Trophoblast cell (in vitro differentiated cells and primary cell): Measurements from ENCODE around the gene HSD17B4.

Experiments
- DNase-seq, 2 donors: peaks; one replicate each; pipeline ENCODE4 v3.0.0-alpha.2; 2016
- H2AFZ ChIP-seq: 2 replicates; pipeline ENCODE4 v1.6.1; 2013; ENCODE audit warnings: low read length, moderate library complexity, mild to moderate bottlenecking; ENCODE audit not compliant: insufficient read depth, poor library complexity
- H2AK5ac ChIP-seq: 2 replicates; pipeline ENCODE4 v1.6.1; 2013; ENCODE audit warnings: mild to moderate bottlenecking, low read length
- H2BK120ac ChIP-seq: 2 replicates; pipeline ENCODE4 v1.6.1; 2013; ENCODE audit warnings: low read length, mild to moderate bottlenecking, moderate library complexity; ENCODE audit not compliant: insufficient read depth, poor library complexity
- H2BK12ac ChIP-seq: 2 replicates; pipeline ENCODE4 v1.6.1; 2013; ENCODE audit warnings: mild to moderate bottlenecking, low read length, moderate library complexity
- H2BK5ac ChIP-seq: 2 replicates; pipeline ENCODE4 v1.6.1; 2013; ENCODE audit warnings: low read length, low read depth, moderate library complexity, mild to moderate bottlenecking; ENCODE audit not compliant: poor library complexity
- H3K14ac ChIP-seq: 2 replicates; pipeline ENCODE4 v1.6.1; 2013; ENCODE audit warnings: mild to moderate bottlenecking, low read length
- H3K18ac ChIP-seq: 2 replicates; pipeline ENCODE4 v1.6.1; 2013; ENCODE audit warnings: mild to moderate bottlenecking, low read length
- H3K23ac ChIP-seq: 2 replicates; pipeline ENCODE4 v1.6.1; 2013; ENCODE audit warnings: low read length
- H3K27ac ChIP-seq: 2 replicates; pipeline ENCODE4 v1.5.1; 2013; ENCODE audit warnings: low read depth, mild to moderate bottlenecking, inconsistent platforms, low read length, moderate library complexity
- H3K27me3 ChIP-seq: 2 replicates; pipeline ENCODE4 v1.6.1; 2013; ENCODE audit warnings: inconsistent platforms, mild to moderate bottlenecking, low read length, moderate library complexity; ENCODE audit not compliant: insufficient read depth
- H3K36me3 ChIP-seq, 2 experiments: 1 replicate in 1 of 2; 2 replicates in 1 of 2; pipeline ENCODE4 v1.6.1; 2013; ENCODE audit warnings: low read length in 2 of 2, mild to moderate bottlenecking in 2 of 2, moderate library complexity in 1 of 2; ENCODE audit not compliant: insufficient read depth in 2 of 2, control insufficient read depth in 1 of 2
- H3K4ac ChIP-seq: 2 replicates; pipeline ENCODE4 v1.6.1; 2013; ENCODE audit warnings: low read depth, mild to moderate bottlenecking, low read length, moderate library complexity
- H3K4me1 ChIP-seq, 2 experiments: 1 replicate in 1 of 2; 2 replicates in 1 of 2; pipeline ENCODE4 v1.6.1; 2013; ENCODE audit warnings: low read length in 2 of 2, mild to moderate bottlenecking in 2 of 2, moderate library complexity in 1 of 2; ENCODE audit not compliant: insufficient read depth in 2 of 2, control insufficient read depth in 1 of 2
- H3K4me2 ChIP-seq: 2 replicates; pipeline ENCODE4 v1.6.1; 2013; ENCODE audit warnings: inconsistent platforms, mild to moderate bottlenecking, low read length, moderate library complexity
- H3K4me3 ChIP-seq: 2 replicates; pipeline ENCODE4 v1.5.1; 2013; ENCODE audit warnings: mild to moderate bottlenecking, low read depth, low read length, inconsistent platforms
- H3K79me1 ChIP-seq: one replicate; pipeline ENCODE4 v1.6.1; 2013; ENCODE audit warnings: low read length
- H3K79me2 ChIP-seq: 2 replicates; pipeline ENCODE4 v1.6.1; 2013; ENCODE audit warnings: low read length, mild to moderate bottlenecking; ENCODE audit not compliant: control insufficient read depth, insufficient read depth, poor library complexity
- H3K9ac ChIP-seq: 2 replicates; pipeline ENCODE4 v1.6.1; 2013; ENCODE audit warnings: mild to moderate bottlenecking, low read length
- H3K9me3 ChIP-seq: 2 replicates; pipeline ENCODE4 v1.6.1; 2013; ENCODE audit warnings: low read depth, mild to moderate bottlenecking, control low read depth, inconsistent platforms, low read length; ENCODE audit not compliant: insufficient read depth
- H4K12ac ChIP-seq: 2 replicates; pipeline ENCODE4 v1.6.1; 2013; ENCODE audit warnings: low read depth, mild to moderate bottlenecking, low read length, moderate library complexity
- H4K8ac ChIP-seq: 2 replicates; pipeline ENCODE4 v1.6.1; 2013; ENCODE audit warnings: low read depth, mild to moderate bottlenecking, low read length, moderate library complexity
- H4K91ac ChIP-seq: one replicate; pipeline ENCODE4 v1.6.1; 2013; ENCODE audit warnings: low read depth, mild to moderate bottlenecking, low read length, moderate library complexity
- WGBS: extraction: QIAGEN DNeasy Blood & Tissue Kit; methylation state at CpG from one replicate; pipeline ENCODE4 v1.1.7; 2013; ENCODE audit warnings: missing lambda C conversion rate; ENCODE audit not compliant: insufficient read length, insufficient coverage; ENCODE audit errors: extremely low coverage; 5-methylcytosine and 5-hydroxymethylcytosine counted together

Gene HSD17B4

DNA sequence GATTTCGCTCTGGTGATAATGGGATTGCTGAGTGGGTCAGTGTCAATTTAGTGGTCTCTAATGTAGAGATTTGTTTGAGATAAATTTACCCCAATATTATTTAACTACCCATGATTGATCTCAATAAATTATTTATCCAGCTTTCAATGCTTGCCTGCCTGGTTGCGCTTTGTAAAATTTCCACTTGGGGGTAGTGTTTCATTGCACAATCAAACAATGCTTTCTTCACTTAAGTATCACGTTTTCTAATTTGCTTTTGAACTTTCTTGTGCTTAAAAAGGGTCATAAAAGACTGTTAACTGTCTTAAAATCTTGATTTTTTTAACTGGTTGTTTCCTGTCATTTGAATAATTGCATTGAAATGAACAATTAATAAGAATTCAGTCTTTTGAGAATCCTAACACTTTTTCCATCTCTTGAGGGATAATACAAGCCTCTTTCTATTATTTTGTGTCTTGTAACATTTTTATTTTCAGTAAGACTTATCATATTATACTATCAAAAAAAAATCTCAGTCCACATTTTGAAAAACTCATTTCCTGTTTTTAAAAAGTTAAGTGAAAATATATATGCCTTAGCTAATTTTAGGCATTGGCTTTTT is 18.7 kb downstream of the HSD17B4 start:
- Histone ChIP-seq H4K8ac (no peak overlapping the region), H3K4me3 (no peak overlapping the region), H2BK120ac (no peak overlapping the region), H2AK5ac (no peak overlapping the region), H2AFZ (no peak overlapping the region), H3K4me1 (no peaks in the 10 kb centered on the region), H3K9me3 (no peaks in the 10 kb centered on the region), H3K9ac (no peak overlapping the region), H3K27me3 (no peaks in the 10 kb centered on the region), H4K12ac (no peak overlapping the region), H3K4me2 (no peak overlapping the region), H4K91ac (no peak overlapping the region), H2BK12ac (no peak overlapping the region), H3K4ac (no peak overlapping the region), H3K27ac (no peak overlapping the region), H3K23ac (no peak overlapping the region), H3K79me1 (no peaks in the 10 kb centered on the region), H2BK5ac (no peak overlapping the region), H3K36me3 (peaks cover 0 to 2% of the 10 kb centered on the region in 2 experiments), H3K18ac (no peak overlapping the region), H3K14ac (no peak overlapping the region), H3K79me2 (no peaks in the 10 kb centered on the region)
- WGBS: no CpG with 5 or more reads among the region's 3 CpGs
- DNase-seq: peak in 1 of 2 donors; percentile 45

- Histone ChIP-seq H3K4me1 (no peaks in the 10 kb centered on the region), H3K14ac (no peak overlapping the region), H2BK120ac (no peak overlapping the region), H3K4me3 (no peak overlapping the region), H3K9ac (no peak overlapping the region), H3K9me3 (no peaks in the 10 kb centered on the region), H3K79me2 (no peaks in the 10 kb centered on the region), H4K91ac (no peak overlapping the region), H3K27ac (no peak overlapping the region), H3K79me1 (no peaks in the 10 kb centered on the region), H3K36me3 (peaks cover 0 to 2% of the 10 kb centered on the region in 2 experiments), H4K12ac (no peak overlapping the region), H3K4ac (no peak overlapping the region), H3K4me2 (no peak overlapping the region), H3K27me3 (no peaks in the 10 kb centered on the region), H2AFZ (no peak overlapping the region), H4K8ac (no peak overlapping the region), H3K18ac (no peak overlapping the region), H2BK5ac (no peak overlapping the region), H3K23ac (no peak overlapping the region), H2AK5ac (no peak overlapping the region), H2BK12ac (no peak overlapping the region)
- WGBS: no CpG with 5 or more reads among the region's 1 CpG
- no peak for DNase-seq
These were observed 20.9 kb downstream of the HSD17B4 start for GRCh38 chr5:119473241-119473640.

GRCh38 chr5:119476341-119476740 is 24.0 kb downstream of the HSD17B4 start:
- WGBS: no CpG with 5 or more reads among the region's 1 CpG
- no peak overlapping the region for H3K18ac ChIP-seq

GRCh38 chr5:119478781-119479180 is 26.5 kb downstream of the HSD17B4 start:
- Histone ChIP-seq H3K14ac (no peak overlapping the region), H3K27ac (no peak overlapping the region), H4K12ac (no peak overlapping the region), H2AFZ (no peak overlapping the region), H3K18ac (no peak overlapping the region), H3K9ac (no peak overlapping the region), H2AK5ac (no peak overlapping the region), H4K91ac (no peak overlapping the region), H3K4me2 (no peak overlapping the region), H4K8ac (no peak overlapping the region), H3K27me3 (no peaks in the 10 kb centered on the region), H3K79me1 (no peaks in the 10 kb centered on the region), H3K79me2 (no peaks in the 10 kb centered on the region), H3K4me3 (no peak overlapping the region), H3K36me3 (no peaks in the 10 kb centered on the region), H3K9me3 (no peaks in the 10 kb centered on the region), H2BK120ac (no peak overlapping the region), H3K4me1 (no peaks in the 10 kb centered on the region), H2BK12ac (no peak overlapping the region), H3K4ac (no peak overlapping the region), H2BK5ac (no peak overlapping the region), H3K23ac (no peak overlapping the region)
- WGBS: no CpG with 5 or more reads among the region's 3 CpGs
- DNase-seq: peak; percentile 62 to 89

More at GRCh38 chr5:119476341-119476740, 24.0 kb downstream of the HSD17B4 start:
- H4K12ac ChIP-seq: no peak overlapping the region
- H2AFZ ChIP-seq: no peak overlapping the region
- no peak overlapping the region for H3K14ac ChIP-seq
- H3K4me1 ChIP-seq: no peaks in the 10 kb centered on the region
- H2BK5ac ChIP-seq: no peak overlapping the region
- H4K8ac ChIP-seq: no peak overlapping the region
- H3K4me2 ChIP-seq: no peak overlapping the region
- H4K91ac ChIP-seq: no peak overlapping the region
- no peak for DNase-seq
- H3K23ac ChIP-seq: no peak overlapping the region
- no peaks in the 10 kb centered on the region for H3K36me3 ChIP-seq
- H3K79me2 ChIP-seq: no peaks in the 10 kb centered on the region
- no peak overlapping the region for H2AK5ac ChIP-seq
- H3K27ac ChIP-seq: no peak overlapping the region
- H3K27me3 ChIP-seq: no peaks in the 10 kb centered on the region
- H3K4me3 ChIP-seq: no peak overlapping the region
- H2BK12ac ChIP-seq: no peak overlapping the region
- no peak overlapping the region for H3K9ac ChIP-seq
- H3K9me3 ChIP-seq: no peaks in the 10 kb centered on the region
- H2BK120ac ChIP-seq: no peak overlapping the region
- no peak overlapping the region for H3K4ac ChIP-seq
- no peaks in the 10 kb centered on the region for H3K79me1 ChIP-seq
